ENCODE results near the gene ANXA11. TPM values are rescaled to one million over a fixed set of nuclear protein-coding genes. Genes with fewer than 3 reads are reported as not detected.

Gene ANXA11
- total and polyA plus RNA-seq, 2 donors (not counting 1 experiment from before 2014, with no cell fraction given) = 88.3 to 177 TPM

DNA sequence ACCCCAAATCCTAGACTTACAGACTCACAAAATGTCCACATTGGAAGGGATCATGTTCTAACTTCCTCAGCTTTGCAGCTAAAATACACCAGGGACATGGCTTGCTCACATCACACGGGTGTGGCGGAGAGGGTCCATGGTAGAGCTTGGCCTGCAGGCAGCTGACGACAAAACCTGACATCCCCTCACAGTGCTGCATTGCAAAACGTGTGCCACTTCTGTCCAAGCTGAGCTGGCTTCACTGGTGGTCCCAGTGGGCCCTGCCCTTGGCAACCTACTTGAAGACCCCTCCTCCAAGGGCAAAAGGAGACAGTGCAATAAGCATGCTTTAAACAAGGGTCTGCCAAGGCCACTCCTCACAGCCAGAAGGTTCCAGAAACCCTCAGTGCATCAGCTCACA, 21.9 kb downstream of the ANXA11 start:
- no peak overlapping the region for H3K27ac Mint-ChIP-seq

DNA sequence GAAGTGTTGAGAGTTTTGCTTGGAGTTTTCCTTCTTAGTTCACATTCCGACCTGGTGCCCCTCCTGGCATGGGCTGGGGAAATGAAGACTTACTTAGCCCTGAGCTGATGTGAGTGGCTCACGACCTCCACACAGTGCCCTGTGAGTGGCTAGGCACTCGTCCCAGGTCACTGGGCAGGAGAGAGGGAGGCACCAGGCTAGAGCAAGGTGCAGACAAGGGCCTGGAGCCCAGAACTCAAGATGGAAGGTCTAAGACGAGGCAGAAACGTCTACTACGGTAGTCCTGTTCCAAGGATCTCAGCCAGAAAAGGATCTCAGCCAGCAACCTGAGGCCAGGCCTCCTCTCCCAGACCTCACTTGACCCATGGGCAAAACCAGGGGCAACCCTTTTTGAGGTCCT, 22.4 kb downstream of the ANXA11 start:
- H3K4me1 ChIP-seq (ENCODE audit: control insufficient read depth in 2 of 2, insufficient read depth in 2 of 2, low read length in 2 of 2) = peaks cover 27 to 32% of the 10 kb centered on the region in 2 donors
- POLR2A ChIA-PET = no interaction called here
- peak overlapping the region; percentile 41 for H3K27ac Mint-ChIP-seq
- H3K4me2 ChIP-seq (replicated peaks; ENCODE audit: low read depth, low read length, poor library complexity, severe bottlenecking) = no peak overlapping the region
- H3K27ac ChIP-seq (ENCODE audit: low read length in 2 of 2) = no peak overlapping the region
- CTCF ChIA-PET = interaction anchor here (1.0 to 7.8 kb wide), 4 partner anchors 19 to 39 kb away, joined by 3 to 85 read pairs (median 9); partner anchors contain the start of gene ANXA11
- no peaks in the 10 kb centered on the region for H3K27me3 Mint-ChIP-seq
- no peak overlapping the region for H3K4me3 ChIP-seq (ENCODE audit: control extremely low read depth in 1 of 5, extremely low read depth in 1 of 5, insufficient read depth in 1 of 5, low read depth in 2 of 5, low read length in 4 of 5)
- H3K4me1 Mint-ChIP-seq = peaks cover 73% of the 10 kb centered on the region
- no peak overlapping the region for H3K9ac ChIP-seq (ENCODE audit: low read length)
- peaks cover 93% of the 10 kb centered on the region for H3K79me2 ChIP-seq (ENCODE audit: control insufficient read depth, insufficient read depth, low read length)
- TF ChIP-seq EZH2 (IDR thresholded peaks at IDR 0.05; ENCODE audit: borderline replicate concordance, insufficient read depth, low read depth, low read length, poor library complexity, severe bottlenecking) = no peak
- TF ChIP-seq, protein P1, sequence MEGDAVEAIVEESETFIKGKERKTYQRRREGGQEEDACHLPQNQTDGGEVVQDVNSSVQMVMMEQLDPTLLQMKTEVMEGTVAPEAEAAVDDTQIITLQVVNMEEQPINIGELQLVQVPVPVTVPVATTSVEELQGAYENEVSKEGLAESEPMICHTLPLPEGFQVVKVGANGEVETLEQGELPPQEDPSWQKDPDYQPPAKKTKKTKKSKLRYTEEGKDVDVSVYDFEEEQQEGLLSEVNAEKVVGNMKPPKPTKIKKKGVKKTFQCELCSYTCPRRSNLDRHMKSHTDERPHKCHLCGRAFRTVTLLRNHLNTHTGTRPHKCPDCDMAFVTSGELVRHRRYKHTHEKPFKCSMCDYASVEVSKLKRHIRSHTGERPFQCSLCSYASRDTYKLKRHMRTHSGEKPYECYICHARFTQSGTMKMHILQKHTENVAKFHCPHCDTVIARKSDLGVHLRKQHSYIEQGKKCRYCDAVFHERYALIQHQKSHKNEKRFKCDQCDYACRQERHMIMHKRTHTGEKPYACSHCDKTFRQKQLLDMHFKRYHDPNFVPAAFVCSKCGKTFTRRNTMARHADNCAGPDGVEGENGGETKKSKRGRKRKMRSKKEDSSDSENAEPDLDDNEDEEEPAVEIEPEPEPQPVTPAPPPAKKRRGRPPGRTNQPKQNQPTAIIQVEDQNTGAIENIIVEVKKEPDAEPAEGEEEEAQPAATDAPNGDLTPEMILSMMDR (IDR thresholded peaks at IDR 0.05) = no peak
- H3K4me3 Mint-ChIP-seq = no peak overlapping the region
- DNase-seq (no peak), ATAC-seq (ENCODE audit: low read depth) (no peak)
- no peaks in the 10 kb centered on the region for H3K27me3 ChIP-seq (replicated peaks in 1 of 4; ENCODE audit: control extremely low read depth in 1 of 4, control insufficient read depth in 3 of 4, insufficient read depth in 4 of 4, low read length in 3 of 4)
- H4K20me1 ChIP-seq (ENCODE audit: control insufficient read depth, insufficient read depth, low read length, poor library complexity, severe bottlenecking) = peaks cover 79% of the 10 kb centered on the region
- intact Hi-C loops (cut with micrococcal nuclease) = no loop called here
- no peaks in the 10 kb centered on the region for H3K9me3 ChIP-seq (ENCODE audit: control extremely low read depth in 1 of 3, control insufficient read depth in 2 of 3, insufficient read depth in 1 of 3, low read length in 2 of 3)
- H3K9me3 Mint-ChIP-seq (ENCODE audit: insufficient read depth) = no peaks in the 10 kb centered on the region
- WGBS (ENCODE audit: insufficient coverage) = 98% methylated on average over 6 of the region's 6 CpGs
- H3K36me3 ChIP-seq (replicated peaks in 1 of 2; ENCODE audit: control extremely low read depth in 1 of 2, control insufficient read depth in 1 of 2, extremely low read depth in 1 of 2, insufficient read depth in 2 of 2, low read length in 1 of 2) = peaks cover 3 to 36% of the 10 kb centered on the region in 2 experiments
- no peak overlapping the region for H2AFZ ChIP-seq (ENCODE audit: insufficient read depth, low read depth, low read length, poor library complexity, severe bottlenecking)

More for the DNA sequence above, 21.9 kb downstream of the ANXA11 start:
- H3K36me3 ChIP-seq (replicated peaks in 1 of 2; ENCODE audit: control extremely low read depth in 1 of 2, control insufficient read depth in 1 of 2, extremely low read depth in 1 of 2, insufficient read depth in 2 of 2, low read length in 1 of 2) = peaks cover 3 to 36% of the 10 kb centered on the region in 2 experiments
- H3K4me1 ChIP-seq (ENCODE audit: control insufficient read depth in 2 of 2, insufficient read depth in 2 of 2, low read length in 2 of 2) = peaks cover 32 to 33% of the 10 kb centered on the region in 2 donors
- ChIA-PET CTCF (interaction anchor here (1.0 to 7.8 kb wide), 4 partner anchors 18 to 39 kb away, joined by 3 to 85 read pairs (median 9); partner anchors contain the start of gene ANXA11), POLR2A (no interaction called here)
- Mint-ChIP-seq H3K4me1 (peaks cover 73% of the 10 kb centered on the region), H3K4me3 (no peak overlapping the region), H3K9me3 (ENCODE audit: insufficient read depth) (no peaks in the 10 kb centered on the region), H3K27me3 (no peaks in the 10 kb centered on the region)
- H3K9me3 ChIP-seq (ENCODE audit: control extremely low read depth in 1 of 3, control insufficient read depth in 2 of 3, insufficient read depth in 1 of 3, low read length in 2 of 3) = no peaks in the 10 kb centered on the region
- no peaks in the 10 kb centered on the region for H3K27me3 ChIP-seq (replicated peaks in 1 of 4; ENCODE audit: control extremely low read depth in 1 of 4, control insufficient read depth in 3 of 4, insufficient read depth in 4 of 4, low read length in 3 of 4)
- DNase-seq (no peak), ATAC-seq (ENCODE audit: low read depth) (no peak)
- no peak overlapping the region for H3K27ac ChIP-seq (ENCODE audit: low read length in 2 of 2)
- TF ChIP-seq, protein P1 (IDR thresholded peaks at IDR 0.05) = no peak
- no peak for TF ChIP-seq EZH2 (IDR thresholded peaks at IDR 0.05; ENCODE audit: borderline replicate concordance, insufficient read depth, low read depth, low read length, poor library complexity, severe bottlenecking)
- H3K79me2 ChIP-seq (ENCODE audit: control insufficient read depth, insufficient read depth, low read length) = peaks cover 89% of the 10 kb centered on the region
- H3K9ac ChIP-seq (ENCODE audit: low read length) = no peak overlapping the region
- intact Hi-C loops (cut with micrococcal nuclease) = no loop called here
- WGBS (ENCODE audit: insufficient coverage) = 91% methylated on average over 4 of the region's 4 CpGs
- H2AFZ ChIP-seq (ENCODE audit: insufficient read depth, low read depth, low read length, poor library complexity, severe bottlenecking) = no peak overlapping the region
- H3K4me3 ChIP-seq (ENCODE audit: control extremely low read depth in 1 of 5, extremely low read depth in 1 of 5, insufficient read depth in 1 of 5, low read depth in 2 of 5, low read length in 4 of 5) = no peak overlapping the region
- no peak overlapping the region for H3K4me2 ChIP-seq (replicated peaks; ENCODE audit: low read depth, low read length, poor library complexity, severe bottlenecking)
- H4K20me1 ChIP-seq (ENCODE audit: control insufficient read depth, insufficient read depth, low read length, poor library complexity, severe bottlenecking) = peaks cover 74% of the 10 kb centered on the region

Data from B cell (primary cell).